GM21423 (cell line): ENCODE measurements around the gene RIMBP3B.
"Not testable (repeated sequence)": the region's sequence is repeated elsewhere in the genome, so short reads cannot be mapped to it uniquely, and the experiment has no call there.

Source experiments
- ATAC-seq: cut with Tn5 transposase; IDR thresholded peaks from one replicate; pipeline ENCODE4 v1.9.1; 2021; ENCODE audit warnings: mild to moderate bottlenecking, moderate library complexity; ENCODE audit not compliant: unreplicated experiment

RIMBP3B gene, protein sequence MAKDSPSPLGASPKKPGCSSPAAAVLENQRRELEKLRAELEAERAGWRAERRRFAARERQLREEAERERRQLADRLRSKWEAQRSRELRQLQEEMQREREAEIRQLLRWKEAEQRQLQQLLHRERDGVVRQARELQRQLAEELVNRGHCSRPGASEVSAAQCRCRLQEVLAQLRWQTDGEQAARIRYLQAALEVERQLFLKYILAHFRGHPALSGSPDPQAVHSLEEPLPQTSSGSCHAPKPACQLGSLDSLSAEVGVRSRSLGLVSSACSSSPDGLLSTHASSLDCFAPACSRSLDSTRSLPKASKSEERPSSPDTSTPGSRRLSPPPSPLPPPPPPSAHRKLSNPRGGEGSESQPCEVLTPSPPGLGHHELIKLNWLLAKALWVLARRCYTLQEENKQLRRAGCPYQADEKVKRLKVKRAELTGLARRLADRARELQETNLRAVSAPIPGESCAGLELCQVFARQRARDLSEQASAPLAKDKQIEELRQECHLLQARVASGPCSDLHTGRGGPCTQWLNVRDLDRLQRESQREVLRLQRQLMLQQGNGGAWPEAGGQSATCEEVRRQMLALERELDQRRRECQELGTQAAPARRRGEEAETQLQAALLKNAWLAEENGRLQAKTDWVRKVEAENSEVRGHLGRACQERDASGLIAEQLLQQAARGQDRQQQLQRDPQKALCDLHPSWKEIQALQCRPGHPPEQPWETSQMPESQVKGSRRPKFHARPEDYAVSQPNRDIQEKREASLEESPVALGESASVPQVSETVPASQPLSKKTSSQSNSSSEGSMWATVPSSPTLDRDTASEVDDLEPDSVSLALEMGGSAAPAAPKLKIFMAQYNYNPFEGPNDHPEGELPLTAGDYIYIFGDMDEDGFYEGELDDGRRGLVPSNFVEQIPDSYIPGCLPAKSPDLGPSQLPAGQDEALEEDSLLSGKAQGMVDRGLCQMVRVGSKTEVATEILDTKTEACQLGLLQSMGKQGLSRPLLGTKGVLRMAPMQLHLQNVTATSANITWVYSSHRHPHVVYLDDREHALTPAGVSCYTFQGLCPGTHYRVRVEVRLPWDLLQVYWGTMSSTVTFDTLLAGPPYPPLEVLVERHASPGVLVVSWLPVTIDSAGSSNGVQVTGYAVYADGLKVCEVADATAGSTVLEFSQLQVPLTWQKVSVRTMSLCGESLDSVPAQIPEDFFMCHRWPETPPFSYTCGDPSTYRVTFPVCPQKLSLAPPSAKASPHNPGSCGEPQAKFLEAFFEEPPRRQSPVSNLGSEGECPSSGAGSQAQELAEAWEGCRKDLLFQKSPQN (N-terminal part only)

DNA sequence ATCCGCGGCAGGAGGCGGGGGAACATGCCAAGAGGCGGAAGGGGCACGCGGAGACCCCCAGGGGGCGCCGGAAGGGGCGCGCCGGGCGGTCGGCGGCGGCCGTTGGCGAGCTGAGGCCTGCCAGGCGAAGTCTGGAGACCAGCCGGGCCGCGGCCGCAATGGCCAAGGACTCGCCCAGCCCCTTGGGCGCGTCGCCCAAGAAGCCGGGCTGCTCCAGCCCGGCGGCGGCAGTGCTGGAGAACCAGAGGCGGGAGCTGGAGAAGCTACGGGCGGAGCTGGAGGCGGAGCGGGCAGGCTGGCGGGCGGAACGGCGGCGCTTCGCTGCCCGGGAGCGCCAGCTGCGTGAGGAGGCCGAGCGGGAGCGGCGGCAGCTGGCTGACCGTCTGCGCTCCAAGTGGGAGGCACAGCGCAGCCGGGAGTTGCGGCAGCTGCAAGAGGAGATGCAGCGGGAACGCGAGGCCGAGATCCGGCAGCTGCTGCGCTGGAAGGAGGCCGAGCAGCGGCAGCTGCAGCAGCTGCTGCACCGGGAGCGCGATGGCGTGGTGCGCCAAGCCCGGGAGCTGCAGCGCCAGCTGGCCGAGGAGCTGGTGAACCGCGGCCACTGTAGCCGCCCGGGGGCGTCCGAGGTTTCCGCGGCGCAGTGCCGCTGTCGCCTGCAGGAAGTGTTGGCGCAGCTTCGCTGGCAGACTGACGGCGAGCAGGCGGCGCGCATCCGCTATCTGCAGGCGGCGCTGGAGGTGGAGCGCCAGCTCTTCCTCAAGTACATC, at the start of gene RIMBP3B:
Gene RIMBP3B, plus strand, starts transcription at position 51 of the 767 bp plus-strand sequence. Its CDS starts 108 bp downstream, at position 159.
- peak; percentile 84 for ATAC-seq

DNA sequence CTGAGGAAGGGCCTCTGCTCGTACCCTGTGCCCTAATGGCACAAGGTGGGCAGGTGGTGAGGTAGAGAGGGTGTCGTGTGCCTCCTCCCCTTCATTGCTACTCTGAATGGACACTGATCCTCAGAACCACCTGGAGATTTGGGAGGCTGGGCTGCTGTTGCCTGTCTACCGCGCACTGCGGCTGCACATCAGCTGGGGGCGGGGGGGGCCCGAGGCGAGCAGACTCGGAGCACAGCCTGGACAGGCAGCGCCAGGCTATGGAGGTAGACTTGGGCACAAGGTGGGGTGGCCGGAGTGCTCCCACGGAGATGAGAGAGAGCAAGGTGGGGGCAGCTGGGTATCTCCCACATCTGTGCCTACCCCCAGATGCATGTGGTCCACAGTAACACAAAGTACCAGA, 26.0 kb upstream of the RIMBP3B start:
- not testable (repeated sequence) for ATAC-seq

DNA sequence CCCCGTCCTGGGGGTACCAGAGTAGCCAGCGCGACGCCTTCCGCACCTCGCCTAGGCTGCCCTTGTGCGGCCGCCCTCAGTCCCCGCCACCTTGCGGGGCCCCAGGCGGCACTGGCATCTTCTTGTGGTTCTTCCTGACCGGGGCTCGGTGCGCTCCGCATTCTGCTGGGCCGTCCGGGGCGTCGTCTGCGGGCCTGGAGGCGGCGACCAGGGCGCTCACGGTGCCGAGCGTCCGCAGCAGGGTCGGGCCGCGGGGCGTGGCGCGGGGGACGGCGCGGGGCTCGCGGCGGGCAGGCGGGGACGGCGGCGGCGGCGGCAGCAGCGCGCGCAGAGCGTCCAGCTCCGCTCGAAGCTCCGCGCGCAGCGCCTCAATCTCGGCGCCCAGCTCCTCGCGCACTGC, 23.0 kb upstream of the RIMBP3B start:
- ATAC-seq, result not testable (repeated sequence)

DNA sequence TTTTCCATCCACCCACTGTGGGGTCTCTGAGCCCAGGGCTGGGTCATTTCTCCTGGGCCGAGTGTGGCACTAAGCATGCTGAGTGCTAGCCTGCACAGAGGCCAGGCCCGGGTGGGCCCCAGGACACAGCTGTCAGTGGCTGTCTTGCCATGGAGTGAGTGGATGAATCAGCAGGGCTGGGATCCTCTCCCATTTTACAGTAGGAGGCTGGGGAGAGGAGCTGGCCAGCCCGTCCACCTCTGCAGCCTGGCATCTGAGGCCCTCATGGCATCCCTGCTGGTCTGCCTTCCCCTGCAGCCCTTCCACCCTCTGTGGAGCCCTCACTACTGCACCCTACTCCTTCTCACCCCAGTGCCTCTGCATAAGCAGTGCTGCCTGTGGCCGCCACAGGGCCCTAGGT, 21.1 kb upstream of the RIMBP3B start:
- not testable (repeated sequence) for ATAC-seq

DNA sequence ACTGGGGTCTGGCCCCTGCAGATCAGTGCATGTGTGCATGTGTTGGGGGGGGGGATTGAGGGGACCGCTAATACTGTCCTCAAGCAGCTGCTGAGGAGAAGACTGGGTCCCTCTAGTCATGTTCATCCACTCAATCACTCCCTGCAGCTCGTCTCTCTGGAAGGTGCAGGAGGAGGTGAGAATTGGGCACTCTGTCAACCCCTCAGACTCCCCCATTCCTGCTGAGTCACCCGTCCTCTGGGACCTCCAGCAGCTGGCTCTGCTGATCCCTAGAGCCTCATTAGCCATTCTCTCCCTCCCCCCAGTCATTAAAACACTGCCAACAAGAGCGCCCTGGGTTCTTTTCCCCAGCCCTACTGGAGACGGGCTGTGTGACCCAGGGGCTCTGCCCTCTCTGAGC, 20.5 kb upstream of the RIMBP3B start:
- not testable (repeated sequence) for ATAC-seq

DNA sequence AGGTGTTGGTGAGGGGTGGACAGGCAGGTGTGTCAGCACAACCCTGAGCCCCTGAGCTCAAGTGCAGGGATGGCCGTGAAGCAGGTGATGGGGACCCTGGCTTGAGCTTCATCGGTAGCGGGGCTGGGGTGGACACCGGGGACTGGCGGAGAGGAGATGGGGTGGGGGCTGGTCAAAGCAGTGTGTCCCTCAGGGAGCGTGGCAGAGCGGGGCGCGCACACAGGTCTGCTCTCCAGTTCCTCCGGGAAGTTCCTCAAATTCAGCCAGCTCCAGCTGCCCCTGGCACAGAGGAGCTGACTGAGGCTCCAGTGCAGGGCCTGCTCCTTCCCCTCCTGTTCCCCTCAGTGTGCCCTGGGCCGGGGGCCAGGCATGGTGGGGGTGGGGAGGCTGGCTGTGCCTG, 19.7 kb upstream of the RIMBP3B start:
- ATAC-seq, result not testable (repeated sequence)

DNA sequence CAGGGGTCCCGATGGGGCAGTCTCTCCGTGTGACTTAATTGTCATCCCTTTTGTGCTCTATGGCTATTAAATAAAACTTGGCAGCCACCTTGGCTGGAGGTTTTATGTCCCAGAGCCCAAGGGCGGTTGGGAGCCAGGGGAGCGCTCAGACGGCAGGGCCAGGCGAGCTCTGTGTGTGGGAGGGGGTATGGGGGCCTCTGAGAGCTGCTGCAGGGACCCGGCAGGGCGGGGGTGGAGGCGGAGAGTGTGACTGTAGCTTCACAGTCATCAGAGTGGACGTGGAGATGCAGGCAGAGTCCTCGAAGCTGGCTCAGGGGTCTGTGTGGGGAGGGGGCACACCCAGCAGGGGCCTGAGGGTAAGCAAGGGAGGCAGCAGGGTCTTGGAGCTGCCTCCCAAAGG, 19.2 kb upstream of the RIMBP3B start:
- not testable (repeated sequence) for ATAC-seq

DNA sequence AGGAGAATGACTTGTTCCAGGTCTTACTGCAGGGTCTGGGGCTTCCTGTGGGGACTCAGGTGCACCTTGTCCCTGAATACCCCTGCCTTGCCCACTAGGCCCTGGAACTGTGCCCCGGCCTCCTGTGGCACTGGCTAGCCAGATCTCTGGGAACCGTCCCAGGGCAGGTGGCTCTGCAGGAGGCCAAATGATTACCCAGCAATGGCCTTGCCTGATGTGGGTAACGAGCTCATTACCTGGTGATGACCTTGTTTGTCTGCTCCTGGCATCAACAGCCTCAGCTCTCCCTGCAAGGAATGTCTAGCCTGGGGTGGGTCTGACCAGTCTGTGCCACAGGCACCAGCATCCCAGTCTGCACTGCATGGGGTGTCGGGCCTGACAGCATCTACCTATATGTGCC, 18.2 kb upstream of the RIMBP3B start:
- ATAC-seq, result not testable (repeated sequence)

DNA sequence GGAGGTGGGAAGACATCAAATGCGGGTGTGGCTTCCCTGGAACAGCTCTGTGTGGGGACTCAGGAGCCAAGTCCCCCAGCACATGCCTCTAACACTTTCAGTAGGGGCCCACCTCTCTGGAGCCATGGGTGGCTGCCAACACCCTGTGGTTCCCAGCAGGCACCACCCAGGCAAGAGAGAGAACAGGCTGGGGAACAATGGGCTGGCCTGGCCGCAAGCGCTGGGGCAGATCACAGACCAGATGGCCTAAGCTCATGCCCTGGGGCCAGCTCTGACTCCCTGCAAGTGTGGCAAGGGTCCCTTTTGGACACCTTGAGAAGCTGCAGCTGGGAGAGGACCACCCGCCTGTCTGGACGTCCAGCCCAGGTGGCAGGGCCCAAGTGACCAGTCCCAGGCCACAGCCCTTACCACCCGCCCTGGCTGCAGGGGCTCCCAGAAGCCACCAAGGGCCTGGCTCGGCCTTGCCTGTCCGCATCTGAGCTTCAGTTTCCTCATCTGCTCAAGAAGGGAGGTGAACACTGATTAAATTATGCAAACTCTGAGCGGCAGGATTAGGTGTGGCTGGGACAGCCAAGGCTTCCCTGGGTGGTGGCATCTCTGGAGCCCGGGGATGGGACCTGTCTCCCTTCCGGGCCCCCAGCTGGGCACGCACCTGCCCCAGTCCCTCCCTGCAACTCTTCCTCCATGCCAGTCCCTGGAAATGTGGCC, 14.8 kb upstream of the RIMBP3B start:
- ATAC-seq, result not testable (repeated sequence)

DNA sequence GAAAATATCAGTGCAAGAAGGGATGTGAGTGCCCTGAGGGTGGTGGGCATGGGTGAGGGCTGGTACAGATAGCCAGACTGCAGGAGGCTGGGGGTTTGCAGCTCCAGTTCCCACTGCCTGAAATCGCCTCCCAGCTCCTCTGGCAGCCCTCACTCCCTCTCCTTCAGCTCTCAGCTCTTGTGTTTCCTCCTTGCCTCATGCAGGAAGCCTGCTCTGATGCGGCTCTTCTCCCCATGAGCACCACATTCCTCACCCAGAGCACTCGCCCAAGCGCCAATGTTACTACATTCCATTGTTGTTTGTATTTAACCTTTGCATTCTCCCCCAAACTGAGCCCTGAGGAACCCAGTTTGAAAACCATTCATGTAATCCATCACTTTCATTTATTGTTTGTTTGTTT, 7.7 kb upstream of the RIMBP3B start:
- not testable (repeated sequence) for ATAC-seq

DNA sequence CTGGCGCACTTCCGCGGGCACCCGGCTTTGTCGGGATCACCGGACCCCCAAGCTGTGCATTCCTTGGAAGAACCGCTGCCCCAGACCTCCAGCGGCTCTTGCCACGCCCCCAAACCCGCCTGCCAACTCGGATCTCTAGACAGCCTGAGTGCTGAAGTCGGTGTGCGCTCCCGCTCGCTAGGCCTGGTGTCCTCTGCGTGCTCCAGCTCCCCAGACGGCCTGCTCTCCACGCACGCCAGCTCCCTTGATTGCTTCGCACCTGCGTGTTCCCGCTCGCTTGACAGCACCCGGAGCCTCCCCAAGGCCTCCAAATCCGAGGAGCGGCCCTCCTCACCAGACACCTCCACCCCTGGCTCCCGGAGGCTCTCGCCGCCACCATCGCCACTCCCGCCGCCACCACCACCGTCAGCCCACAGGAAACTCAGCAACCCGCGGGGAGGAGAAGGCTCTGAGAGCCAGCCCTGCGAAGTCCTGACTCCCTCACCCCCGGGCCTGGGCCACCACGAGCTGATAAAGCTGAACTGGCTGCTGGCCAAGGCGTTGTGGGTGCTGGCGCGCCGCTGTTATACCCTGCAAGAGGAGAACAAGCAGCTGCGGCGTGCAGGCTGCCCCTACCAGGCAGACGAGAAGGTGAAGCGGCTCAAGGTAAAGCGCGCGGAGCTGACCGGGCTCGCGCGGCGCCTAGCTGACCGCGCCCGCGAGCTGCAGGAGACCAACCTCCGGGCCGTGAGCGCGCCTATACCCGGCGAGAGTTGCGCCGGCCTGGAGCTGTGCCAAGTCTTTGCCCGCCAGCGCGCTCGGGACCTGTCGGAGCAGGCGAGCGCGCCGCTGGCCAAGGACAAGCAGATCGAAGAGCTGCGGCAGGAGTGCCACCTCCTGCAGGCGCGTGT, 1.2 kb downstream of the RIMBP3B start:
- not testable (repeated sequence) for ATAC-seq

DNA sequence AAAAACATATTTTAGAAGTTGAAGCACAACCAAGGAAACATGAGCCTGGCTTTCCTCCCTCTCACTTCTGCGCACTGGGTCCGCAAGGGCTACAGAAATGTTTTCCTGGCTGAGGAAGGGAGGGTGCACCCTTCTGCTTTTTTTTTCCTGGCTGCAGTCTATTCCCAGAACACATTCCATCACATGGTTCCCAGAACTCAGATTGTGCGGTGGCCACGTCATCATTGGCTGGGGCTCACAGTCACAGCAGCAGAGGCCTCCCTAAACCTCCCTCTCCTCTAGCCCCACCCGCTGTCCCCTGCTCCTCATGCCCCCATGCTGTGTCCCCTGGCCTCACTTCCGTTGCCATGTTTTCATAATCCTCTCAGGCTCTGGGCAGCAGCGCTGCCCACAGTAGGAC, 5.9 kb downstream of the RIMBP3B start:
- not testable (repeated sequence) for ATAC-seq

DNA sequence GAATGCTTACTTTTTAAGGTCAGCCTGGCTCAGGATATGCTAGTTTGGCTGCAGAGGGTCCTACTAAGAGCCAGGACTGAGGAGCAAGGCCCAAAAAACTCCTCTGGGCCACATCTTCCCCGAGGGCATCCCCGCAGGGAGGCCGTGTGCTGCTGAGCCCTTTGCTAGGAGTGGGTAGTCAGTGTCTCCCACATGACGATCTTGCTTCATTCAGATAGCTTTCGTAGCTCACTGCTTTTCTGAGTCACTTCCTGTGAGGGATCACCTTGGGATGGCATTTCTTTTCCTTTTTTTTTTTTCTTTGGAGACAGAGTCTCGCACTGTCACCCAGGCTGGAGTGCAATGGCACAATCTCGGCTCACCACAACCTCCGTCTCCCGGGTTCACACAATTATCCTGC, 6.5 kb downstream of the RIMBP3B start:
- not testable (repeated sequence) for ATAC-seq

DNA sequence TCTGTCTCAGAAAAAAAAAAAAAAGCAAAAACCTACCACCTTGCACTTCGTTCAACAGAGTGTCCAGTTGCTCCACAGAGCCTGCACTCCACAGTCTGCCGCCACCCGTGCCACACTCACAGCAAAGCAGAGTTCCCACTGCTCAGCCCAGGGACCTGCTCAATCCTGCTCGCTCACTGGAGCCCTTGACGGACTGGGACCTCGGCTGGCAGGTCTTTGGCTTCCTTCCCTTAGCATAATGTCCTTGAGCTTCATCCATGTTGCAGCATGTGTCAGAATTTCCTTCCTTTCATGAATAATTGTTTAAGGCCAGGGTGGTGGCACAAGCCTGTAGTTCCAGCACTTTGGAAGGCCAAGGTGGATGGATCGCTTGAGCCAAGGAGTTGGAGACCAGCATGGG, 11.1 kb downstream of the RIMBP3B start:
- not testable (repeated sequence) for ATAC-seq

DNA sequence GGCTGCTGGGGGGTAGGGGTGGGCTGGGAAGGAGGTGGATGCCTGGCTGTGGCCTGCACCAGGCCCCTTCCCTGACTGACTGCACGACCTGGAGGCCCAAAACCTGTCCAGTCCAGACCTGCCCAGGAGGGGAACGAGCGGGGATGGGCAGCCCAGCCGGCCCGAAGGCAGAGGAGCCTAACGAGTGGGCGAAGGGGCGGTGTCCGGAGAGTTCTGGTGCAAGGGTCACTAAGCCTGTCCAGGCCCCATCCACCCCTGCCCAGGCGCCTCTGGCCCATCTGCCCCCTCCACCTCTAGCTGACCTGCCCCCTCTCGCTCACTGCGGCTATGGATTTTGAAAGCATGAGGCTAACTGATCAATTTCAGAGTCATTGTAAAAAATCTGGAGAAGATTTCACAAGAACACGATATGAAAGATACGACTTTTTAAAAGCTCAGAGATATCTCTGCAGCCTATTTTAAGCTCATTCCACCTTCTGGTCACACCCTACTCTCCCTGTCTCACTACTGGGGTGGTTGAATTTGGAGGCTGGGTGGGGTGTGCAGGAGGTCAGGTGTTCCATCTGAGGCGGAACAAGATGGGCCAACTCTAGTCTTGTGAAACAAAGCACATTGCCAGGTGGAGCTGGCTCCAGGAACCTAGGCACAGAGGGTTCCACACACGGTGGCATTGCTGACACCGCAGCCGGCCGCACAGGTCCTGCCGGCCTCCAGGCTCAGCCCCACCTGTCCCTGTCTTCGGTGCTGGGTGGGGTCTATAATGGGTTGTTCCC, 17.8 kb downstream of the RIMBP3B start:
- ATAC-seq, result not testable (repeated sequence)

DNA sequence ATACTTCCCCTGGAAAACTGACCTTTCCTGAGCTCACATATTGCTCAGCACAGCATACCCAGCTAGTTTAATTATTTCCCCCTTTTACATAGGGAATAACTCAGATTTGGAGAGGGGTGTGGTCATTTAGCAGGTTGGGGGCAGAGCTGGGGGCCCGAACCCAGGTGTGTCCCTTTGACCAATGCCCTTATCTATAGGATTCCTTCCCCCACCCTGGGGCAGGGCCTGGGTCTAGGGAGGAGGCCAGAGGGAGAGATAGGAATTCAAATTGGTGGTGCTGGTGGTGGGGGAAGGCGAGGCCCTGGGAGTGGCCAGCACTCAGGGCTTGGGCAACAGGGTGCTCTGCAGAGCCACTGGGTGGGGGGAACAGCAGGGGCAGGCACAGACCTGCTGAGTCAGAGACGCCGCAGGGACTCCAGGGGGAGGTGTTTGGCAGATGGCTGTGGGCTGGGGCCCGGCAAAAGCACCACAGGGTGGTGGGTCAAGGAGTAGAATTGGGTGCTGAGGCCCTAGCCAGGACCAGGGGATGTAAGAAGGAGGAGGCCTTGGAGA, 19.3 kb downstream of the RIMBP3B start:
- ATAC-seq, result not testable (repeated sequence)

DNA sequence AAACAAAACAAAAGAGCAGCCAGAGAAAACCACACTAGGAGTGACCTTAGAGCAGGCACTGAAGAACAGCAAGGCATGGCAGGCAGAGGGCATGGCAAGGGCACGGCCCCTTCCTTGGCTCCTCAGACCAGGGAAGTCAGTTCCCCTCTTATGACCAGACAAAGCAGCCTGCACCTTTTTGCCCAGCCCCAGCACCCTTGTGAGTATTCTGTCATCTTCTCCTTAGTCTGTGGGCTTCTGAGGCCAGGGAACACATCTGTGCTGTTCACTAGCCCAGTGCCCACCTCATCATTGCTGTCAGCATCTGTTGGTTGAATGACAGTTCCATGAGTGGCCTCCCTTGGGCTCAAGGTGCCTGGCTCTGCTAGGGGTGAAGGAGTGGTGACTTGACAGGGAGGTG, 23.6 kb downstream of the RIMBP3B start:
- ATAC-seq, result not testable (repeated sequence)
